B cell (primary cell): Measurements from ENCODE around the gene LDB3. TPM values are rescaled to one million over a fixed set of nuclear protein-coding genes. Genes with fewer than 3 reads are reported as not detected.

Experiments
- ATAC-seq: fragments of 200-7000 bp; cut with Tn5 transposase; one replicate; pipeline ENCODE4 v1.10.0; 2021; ENCODE audit warnings: low read depth, mild to moderate bottlenecking, moderate number of reproducible peaks, moderate library complexity
- CTCF ChIA-PET: fragments of 350-600 bp; sonication (Branson Sonifier 250); formaldehyde crosslinking; loops from one replicate; lab custom pipeline; 2021; ENCODE audit warnings: antibody characterized with exemption, inconsistent platforms; lab: Charles Lee
- POLR2A ChIA-PET: fragments of 350-600 bp; sonication (Branson Sonifier 250); formaldehyde crosslinking; loops from one replicate; lab custom pipeline; 2021; ENCODE audit warnings: antibody characterized with exemption; lab: Charles Lee
- DNase-seq: peaks from one replicate; pipeline ENCODE4 v3.0.0; 2013
- H2AFZ ChIP-seq: 2 replicates; pipeline ENCODE4 v1.6.1; 2012; ENCODE audit warnings: mild to moderate bottlenecking, low read depth, low read length; ENCODE audit not compliant: insufficient read depth, poor library complexity, severe bottlenecking
- H3K27ac ChIP-seq, 2 donors: 1 replicate in 1 of 2; 2 replicates in 1 of 2; pipeline ENCODE4 v1.5.1; 2012 to 2013; ENCODE audit warnings: low read length in 2 of 2, mild to moderate bottlenecking in 2 of 2, moderate library complexity in 1 of 2
- H3K27me3 ChIP-seq, 4 experiments: fragments of 200-600 bp in 1 of 4; sonication (generic) in 1 of 4; replicated peaks in 1 of 4; 1 replicate in 2 of 4; 2 replicates in 2 of 4; pipeline versions ENCODE4 v1.6.1 to v1.7.0; 2013 to 2016; ENCODE audit warnings: low read length in 3 of 4, mild to moderate bottlenecking in 2 of 4, mixed read lengths in 1 of 4, moderate library complexity in 1 of 4; ENCODE audit not compliant: insufficient read depth in 4 of 4, control insufficient read depth in 3 of 4; ENCODE audit errors: control extremely low read depth in 1 of 4
- H3K36me3 ChIP-seq, 2 experiments: replicated peaks in 1 of 2; 1 replicate in 1 of 2; 2 replicates in 1 of 2; pipeline versions ENCODE4 v1.6.1 to v1.7.1; 2013; ENCODE audit warnings: low read length in 1 of 2; ENCODE audit not compliant: insufficient read depth in 2 of 2, control insufficient read depth in 1 of 2; ENCODE audit errors: control extremely low read depth in 1 of 2, extremely low read depth in 1 of 2
- H3K4me1 ChIP-seq, 2 donors: fragments of 200-600 bp in 1 of 2; sonication (generic) in 1 of 2; 1 replicate in 1 of 2; 2 replicates in 1 of 2; pipeline versions ENCODE4 v1.5.1 to v1.6.1; 2013 to 2017; ENCODE audit warnings: low read length in 2 of 2; ENCODE audit not compliant: control insufficient read depth in 2 of 2, insufficient read depth in 2 of 2
- H3K4me2 ChIP-seq: replicated peaks from 2 replicates; pipeline ENCODE3; 2012; ENCODE audit warnings: mild to moderate bottlenecking, low read depth, low read length; ENCODE audit not compliant: poor library complexity, severe bottlenecking
- H3K4me3 ChIP-seq, 5 experiments: fragments of 200-600 bp in 1 of 5; sonication (generic) in 1 of 5; 1 replicate in 3 of 5; 2 replicates in 2 of 5; pipeline versions ENCODE4 v1.5.1 to v1.7.0; 2011 to 2016; ENCODE audit warnings: low read length in 4 of 5, mild to moderate bottlenecking in 4 of 5, low read depth in 2 of 5, control low read depth in 1 of 5, moderate library complexity in 1 of 5; ENCODE audit not compliant: insufficient read depth in 1 of 5; ENCODE audit errors: control extremely low read depth in 1 of 5, extremely low read depth in 1 of 5
- H3K79me2 ChIP-seq: fragments of 200-600 bp; sonication (generic); one replicate; pipeline ENCODE4 v1.6.0; 2016; ENCODE audit warnings: low read length; ENCODE audit not compliant: control insufficient read depth, insufficient read depth
- H3K9ac ChIP-seq: fragments of 200-600 bp; sonication (generic); 2 replicates; pipeline ENCODE4 v1.6.1; 2017; ENCODE audit warnings: mild to moderate bottlenecking, low read length, moderate library complexity
- H3K9me3 ChIP-seq, 3 donors: one replicate each; pipeline versions ENCODE4 v1.6.1 to v1.7.1; 2013; ENCODE audit warnings: low read length in 2 of 3; ENCODE audit not compliant: control insufficient read depth in 2 of 3, insufficient read depth in 1 of 3; ENCODE audit errors: control extremely low read depth in 1 of 3
- H4K20me1 ChIP-seq: 2 replicates; pipeline ENCODE4 v1.6.0; 2012; ENCODE audit warnings: mild to moderate bottlenecking, low read length; ENCODE audit not compliant: insufficient read depth, control insufficient read depth, poor library complexity, severe bottlenecking
- H3K27ac Mint-ChIP-seq: one replicate; pipeline ENCODE4 v1.8.0; 2021; ENCODE audit warnings: mixed read lengths
- H3K27me3 Mint-ChIP-seq: one replicate; pipeline ENCODE4 v1.8.0; 2021; ENCODE audit warnings: mixed read lengths
- H3K4me1 Mint-ChIP-seq: one replicate; pipeline ENCODE4 v1.8.0; 2021; ENCODE audit warnings: mixed read lengths
- H3K4me3 Mint-ChIP-seq: one replicate; pipeline ENCODE4 v1.8.0; 2021; ENCODE audit warnings: mixed read lengths
- H3K9me3 Mint-ChIP-seq: one replicate; pipeline ENCODE4 v1.8.0; 2022; ENCODE audit warnings: mixed read lengths; ENCODE audit not compliant: insufficient read depth
- EZH2 ChIP-seq: IDR thresholded peaks from 2 replicates; pipeline ENCODE4 v1.6.1; 2012; ENCODE audit warnings: borderline replicate concordance, low read depth, mild to moderate bottlenecking, moderate library complexity, low read length; ENCODE audit not compliant: insufficient read depth, poor library complexity, severe bottlenecking
- WGBS: methylation state at CpG from one replicate; pipeline ENCODE4 v1.1.5; 2013; ENCODE audit warnings: missing lambda C conversion rate; ENCODE audit not compliant: insufficient coverage; 5-methylcytosine and 5-hydroxymethylcytosine counted together
- intact Hi-C: fragments of 100-400 bp; cut with micrococcal nuclease; formaldehyde crosslinking; loops from one replicate; pipeline ENCODE4 v1.10.0; 2022
- polyA plus RNA-seq: library from polyadenylated mRNA; depleted of rRNA; stranded (reverse); fragments of >200 nt; gene quantifications from 2 replicates; pipeline ENCODE4 v1.2.3, GENCODE V29; 2012
- total RNA-seq, 2 donors: library from RNA; stranded (reverse); fragments of 120-200 nt in 1 of 2; gene quantifications; 1 replicate in 1 of 2; 2 replicates in 1 of 2; pipeline versions ENCODE4 v1.2.3 to v1.2.4, GENCODE V29; 2013 to 2022
- TF ChIP-seq, protein P1 (sequence below): fragments of 200-600 bp; IDR thresholded peaks from one replicate; pipeline ENCODE4 v1.8.0; 2022; ENCODE audit warnings: antibody characterized with exemption, mild to moderate bottlenecking

LDB3 gene
- total and polyA plus RNA-seq, 2 donors (not counting 1 experiment from before 2014, with no cell fraction given) = 0.01 to 0.07 TPM

DNA sequence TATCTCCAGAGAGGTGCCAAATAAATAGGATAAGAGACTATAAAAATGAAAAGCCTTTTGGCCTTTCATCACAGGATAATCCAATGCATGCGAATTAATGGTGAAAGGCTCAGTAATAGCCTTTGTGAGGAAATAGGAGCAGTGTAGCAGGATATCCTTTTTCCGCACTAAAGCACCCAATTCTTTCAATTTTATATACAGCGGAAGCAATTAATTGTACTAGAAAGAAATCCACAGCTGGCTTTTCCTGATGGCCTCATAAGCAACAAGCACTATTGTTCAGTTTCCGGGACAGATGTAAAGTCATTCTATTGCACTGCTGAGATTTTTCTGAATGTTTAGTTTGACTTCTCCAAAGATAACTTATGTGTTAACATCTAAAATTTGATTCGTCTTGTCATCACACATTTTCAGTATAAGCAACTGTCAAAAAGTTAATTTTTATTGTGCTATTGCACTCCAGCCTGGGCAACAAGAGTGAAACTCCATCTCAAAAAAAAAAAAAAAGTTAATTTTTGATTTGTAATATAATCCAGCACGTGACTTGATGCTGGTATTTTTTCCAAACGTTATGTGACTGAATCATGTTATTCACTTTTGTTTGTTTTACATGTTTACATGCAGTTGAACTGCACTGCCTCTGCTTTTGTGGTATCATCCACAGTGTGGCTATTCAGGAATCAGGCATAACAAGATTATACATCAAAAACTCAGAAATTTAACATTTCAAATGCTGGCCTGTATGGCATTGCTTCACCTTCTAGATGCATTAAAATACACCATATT lies 79.7 kb downstream of the LDB3 start:
- Mint-ChIP-seq H3K27me3 (peaks cover 12% of the 10 kb centered on the region), H3K27ac (no peak overlapping the region), H3K4me3 (no peak overlapping the region), H3K9me3 (no peaks in the 10 kb centered on the region), H3K4me1 (peaks cover 13% of the 10 kb centered on the region)
- no peak overlapping the region for H2AFZ ChIP-seq
- H4K20me1 ChIP-seq = no peaks in the 10 kb centered on the region
- ChIA-PET POLR2A (no interaction called here), CTCF (no interaction called here)
- DNase-seq (no peak), ATAC-seq (no peak)
- H3K4me1 ChIP-seq = peaks cover 10 to 11% of the 10 kb centered on the region in 2 donors
- H3K4me3 ChIP-seq = no peak overlapping the region
- H3K36me3 ChIP-seq = no peaks in the 10 kb centered on the region
- H3K79me2 ChIP-seq = no peaks in the 10 kb centered on the region
- no peak overlapping the region for H3K9ac ChIP-seq
- H3K9me3 ChIP-seq = no peaks in the 10 kb centered on the region
- H3K27ac ChIP-seq = no peak overlapping the region
- no peak for TF ChIP-seq EZH2
- TF ChIP-seq, protein P1, sequence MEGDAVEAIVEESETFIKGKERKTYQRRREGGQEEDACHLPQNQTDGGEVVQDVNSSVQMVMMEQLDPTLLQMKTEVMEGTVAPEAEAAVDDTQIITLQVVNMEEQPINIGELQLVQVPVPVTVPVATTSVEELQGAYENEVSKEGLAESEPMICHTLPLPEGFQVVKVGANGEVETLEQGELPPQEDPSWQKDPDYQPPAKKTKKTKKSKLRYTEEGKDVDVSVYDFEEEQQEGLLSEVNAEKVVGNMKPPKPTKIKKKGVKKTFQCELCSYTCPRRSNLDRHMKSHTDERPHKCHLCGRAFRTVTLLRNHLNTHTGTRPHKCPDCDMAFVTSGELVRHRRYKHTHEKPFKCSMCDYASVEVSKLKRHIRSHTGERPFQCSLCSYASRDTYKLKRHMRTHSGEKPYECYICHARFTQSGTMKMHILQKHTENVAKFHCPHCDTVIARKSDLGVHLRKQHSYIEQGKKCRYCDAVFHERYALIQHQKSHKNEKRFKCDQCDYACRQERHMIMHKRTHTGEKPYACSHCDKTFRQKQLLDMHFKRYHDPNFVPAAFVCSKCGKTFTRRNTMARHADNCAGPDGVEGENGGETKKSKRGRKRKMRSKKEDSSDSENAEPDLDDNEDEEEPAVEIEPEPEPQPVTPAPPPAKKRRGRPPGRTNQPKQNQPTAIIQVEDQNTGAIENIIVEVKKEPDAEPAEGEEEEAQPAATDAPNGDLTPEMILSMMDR = no peak
- intact Hi-C loops = no loop called here
- WGBS = 30% methylated on average over 2 of the region's 7 CpGs
- peaks cover 0 to 15% (median 13%) of the 10 kb centered on the region in 4 experiments for H3K27me3 ChIP-seq
- H3K4me2 ChIP-seq = peak overlapping the region; percentile 25

DNA sequence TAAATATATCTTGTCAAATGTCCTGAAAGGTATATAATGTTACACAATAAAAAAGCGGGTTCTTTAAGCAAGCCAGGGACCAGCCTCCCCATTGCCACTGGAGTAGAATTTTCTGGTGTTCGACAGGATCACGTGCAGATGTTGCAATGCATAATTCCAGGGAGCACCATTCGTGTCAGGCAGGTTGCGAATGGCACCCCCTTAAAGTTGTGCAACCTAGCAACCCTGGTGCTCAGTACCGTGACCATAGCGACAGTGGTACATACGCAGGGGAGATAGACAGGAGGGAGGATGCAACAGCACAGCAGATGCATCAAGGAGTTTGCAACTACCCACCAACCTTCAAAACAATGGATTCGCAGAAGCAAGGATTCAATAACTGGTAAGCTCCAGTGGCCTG lies 81.5 kb downstream of the LDB3 start:
- Histone ChIP-seq H3K4me1 (peaks cover 15 to 16% of the 10 kb centered on the region in 2 donors), H3K4me2 (no peak overlapping the region), H2AFZ (no peak overlapping the region), H3K27me3 (peaks cover 0 to 15% (median 9%) of the 10 kb centered on the region in 4 experiments), H3K36me3 (no peaks in the 10 kb centered on the region), H3K9ac (no peak overlapping the region), H4K20me1 (no peaks in the 10 kb centered on the region), H3K9me3 (no peaks in the 10 kb centered on the region), H3K4me3 (no peak overlapping the region), H3K27ac (no peak overlapping the region), H3K79me2 (no peaks in the 10 kb centered on the region)
- WGBS = 97% methylated on average over 6 of the region's 9 CpGs
- Mint-ChIP-seq H3K27ac (no peak overlapping the region), H3K4me1 (peaks cover 20% of the 10 kb centered on the region), H3K27me3 (peaks cover 11% of the 10 kb centered on the region), H3K4me3 (no peak overlapping the region), H3K9me3 (no peaks in the 10 kb centered on the region)
- no peak for DNase-seq
- ChIA-PET CTCF (no interaction called here), POLR2A (interaction anchor here (0.6 kb wide), 1 partner anchor 26 kb away, joined by 3 read pairs; no protein-coding TSS in a partner anchor)
- no peak for ATAC-seq
- TF ChIP-seq EZH2 = no peak
- intact Hi-C loops = no loop called here
